ENCODE measurements around the gene WSB1.

The WSB1 gene

GRCh38 chr17:27356091-27356705 is 62.3 kb downstream of the WSB1 start:
- DNase-seq (ENCODE audit: low read depth, low spot score) = no peak

- DNase-seq (ENCODE audit: low read depth, low spot score) = no peak
Observed at GRCh38 chr17:27357236-27357635, 63.3 kb downstream of the WSB1 start.

- DNase-seq (ENCODE audit: low read depth, low spot score) = no peak
Observed at GRCh38 chr17:27360507-27360906, 66.6 kb downstream of the WSB1 start.

GRCh38 chr17:27361695-27362094 is 67.8 kb downstream of the WSB1 start:
- DNase-seq (ENCODE audit: low read depth, low spot score) = no peak

- no peak for DNase-seq (ENCODE audit: low read depth, low spot score)
Observed at GRCh38 chr17:27362503-27362902, 68.6 kb downstream of the WSB1 start.

GRCh38 chr17:27362909-27363308 is 69.0 kb downstream of the WSB1 start:
- DNase-seq (ENCODE audit: low read depth, low spot score) = no peak

GRCh38 chr17:27363326-27363725 is 69.4 kb downstream of the WSB1 start:
- DNase-seq (ENCODE audit: low read depth, low spot score) = no peak

Measured in astrocyte of the hippocampus (primary cell).